Keratinocyte (primary cell): ENCODE data around the gene OR13C4. TPM values are rescaled to one million over a fixed set of nuclear protein-coding genes. Genes with fewer than 3 reads are reported as not detected.

Experiments used
- DNase-seq: peaks from one replicate; pipeline ENCODE4 v3.0.0-alpha.2; 2011; ENCODE audit warnings: low read depth, missing footprints, low spot score
- FAIRE-seq: peaks from 2 replicates; lab custom pipeline; 2011; peaks lifted over from hg19 to GRCh38; lab: Jason Lieb, UNC
- H2AFZ ChIP-seq: 2 replicates; pipeline ENCODE4 v1.6.0; 2012; ENCODE audit warnings: low read length, control low read depth, inconsistent platforms; ENCODE audit not compliant: control insufficient read depth
- H3K27ac ChIP-seq: 2 replicates; pipeline ENCODE4 v1.5.1; 2011; ENCODE audit warnings: low read length; ENCODE audit not compliant: control insufficient read depth, insufficient read depth
- H3K27me3 ChIP-seq: 3 replicates; pipeline ENCODE4 v1.6.0; 2011; ENCODE audit warnings: low read length; ENCODE audit not compliant: control insufficient read depth, insufficient read depth; ENCODE audit errors: extremely low read depth
- H3K36me3 ChIP-seq, 2 experiments: 2 replicates in 1 of 2; 3 replicates in 1 of 2; pipeline ENCODE4 v1.5.1; 2011; ENCODE audit warnings: low read length in 2 of 2, mild to moderate bottlenecking in 1 of 2; ENCODE audit not compliant: control insufficient read depth in 2 of 2, insufficient read depth in 2 of 2; ENCODE audit errors: extremely low read depth in 1 of 2
- H3K4me1 ChIP-seq: 3 replicates; pipeline ENCODE4 v1.5.1; 2011; ENCODE audit warnings: low read length; ENCODE audit not compliant: control insufficient read depth, insufficient read depth; ENCODE audit errors: extremely low read depth
- H3K4me2 ChIP-seq: 3 replicates; pipeline ENCODE4 v1.6.0; 2011; ENCODE audit warnings: low read depth, low read length; ENCODE audit not compliant: control insufficient read depth, insufficient read depth; ENCODE audit errors: extremely low read depth
- H3K4me3 ChIP-seq, 3 experiments: fragments of 200-600 bp in 1 of 3; sonication (generic) in 1 of 3; 2 replicates in 2 of 3; 3 replicates in 1 of 3; pipeline ENCODE4 v1.5.1; 2011 to 2016; ENCODE audit warnings: low read length in 3 of 3, mild to moderate bottlenecking in 3 of 3, control low read depth in 2 of 3, inconsistent platforms in 1 of 3, low read depth in 1 of 3, mixed read lengths in 1 of 3, mixed run types in 1 of 3, moderate library complexity in 1 of 3; ENCODE audit not compliant: control insufficient read depth in 2 of 3, insufficient read depth in 2 of 3; ENCODE audit errors: extremely low read depth in 1 of 3
- H3K79me2 ChIP-seq: 2 replicates; pipeline ENCODE4 v1.6.0; 2012; ENCODE audit warnings: low read length; ENCODE audit not compliant: control insufficient read depth, insufficient read depth
- H3K9ac ChIP-seq: 3 replicates; pipeline ENCODE4 v1.6.0; 2011; ENCODE audit warnings: low read length; ENCODE audit not compliant: control insufficient read depth, insufficient read depth; ENCODE audit errors: extremely low read depth
- H3K9me1 ChIP-seq: 3 replicates; pipeline ENCODE4 v1.6.0; 2011; ENCODE audit warnings: low read length; ENCODE audit not compliant: control insufficient read depth, insufficient read depth; ENCODE audit errors: extremely low read depth
- H3K9me3 ChIP-seq: 2 replicates; pipeline ENCODE4 v1.5.1; 2012; ENCODE audit warnings: low read depth, low read length; ENCODE audit not compliant: control insufficient read depth
- H4K20me1 ChIP-seq: 3 replicates; pipeline ENCODE4 v1.6.0; 2011; ENCODE audit warnings: low read length; ENCODE audit not compliant: control insufficient read depth, insufficient read depth; ENCODE audit errors: extremely low read depth
- EZH2 ChIP-seq: IDR thresholded peaks from one replicate; pipeline ENCODE4 v1.6.1; 2012; ENCODE audit warnings: inconsistent platforms, mild to moderate bottlenecking, low read length, moderate library complexity
- dilution Hi-C: fragments of 300-500 bp; cut with MboI; formaldehyde crosslinking; loops from one replicate; pipeline ENCODE4 v1.7.0; 2020; ENCODE audit warnings: low sequenced_read_pairs; ENCODE audit not compliant: extremely low pct_ligation_motif_present
- polyA plus RNA-seq, 5 experiments: library from polyadenylated mRNA; depleted of rRNA in 3 of 5; stranded (reverse) in 3 of 5; stranded (forward) in 1 of 5; unstranded in 1 of 5; fragments of >200 nt; gene quantifications; 1 replicate in 1 of 5; 2 replicates in 3 of 5; 3 replicates in 1 of 5; pipeline versions ENCODE4 v1.2.1 to v1.2.3, GENCODE V29; 2011 to 2012; ENCODE audit warnings: missing spikeins in 2 of 5, low read depth in 1 of 5, low replicate concordance in 1 of 5
- TF ChIP-seq, protein P1 (sequence below), 3 experiments: IDR thresholded peaks in 1 of 3; conservative IDR thresholded peaks in 1 of 3; optimal IDR thresholded peaks in 1 of 3; 2 replicates in 2 of 3; 3 replicates in 1 of 3; pipeline versions ENCODE3 to v1.5.1; 2011; ENCODE audit warnings: low read length in 3 of 3, mild to moderate bottlenecking in 3 of 3, moderate library complexity in 2 of 3, control low read depth in 1 of 3, inconsistent platforms in 1 of 3; ENCODE audit not compliant: insufficient read depth in 2 of 3; ENCODE audit errors: extremely low read depth in 1 of 3

The OR13C4 gene
- polyA plus RNA-seq, 1 donor (not counting 4 experiments of a cell fraction or from before 2014, with no cell fraction given), result not detected

GRCh38 chr9:104564358-104564757 lies 37.3 kb upstream of the OR13C4 start:
- Histone ChIP-seq H3K79me2 (no peaks in the 10 kb centered on the region), H4K20me1 (no peaks in the 10 kb centered on the region), H3K4me2 (no peak overlapping the region), H3K4me3 (no peak overlapping the region), H3K36me3 (no peaks in the 10 kb centered on the region), H2AFZ (no peak overlapping the region), H3K4me1 (no peaks in the 10 kb centered on the region), H3K9me1 (no peaks in the 10 kb centered on the region), H3K9me3 (no peaks in the 10 kb centered on the region), H3K27ac (no peak overlapping the region), H3K27me3 (no peaks in the 10 kb centered on the region), H3K9ac (no peak overlapping the region)
- FAIRE-seq, result no peak
- no peak for DNase-seq
- TF ChIP-seq, protein P1, sequence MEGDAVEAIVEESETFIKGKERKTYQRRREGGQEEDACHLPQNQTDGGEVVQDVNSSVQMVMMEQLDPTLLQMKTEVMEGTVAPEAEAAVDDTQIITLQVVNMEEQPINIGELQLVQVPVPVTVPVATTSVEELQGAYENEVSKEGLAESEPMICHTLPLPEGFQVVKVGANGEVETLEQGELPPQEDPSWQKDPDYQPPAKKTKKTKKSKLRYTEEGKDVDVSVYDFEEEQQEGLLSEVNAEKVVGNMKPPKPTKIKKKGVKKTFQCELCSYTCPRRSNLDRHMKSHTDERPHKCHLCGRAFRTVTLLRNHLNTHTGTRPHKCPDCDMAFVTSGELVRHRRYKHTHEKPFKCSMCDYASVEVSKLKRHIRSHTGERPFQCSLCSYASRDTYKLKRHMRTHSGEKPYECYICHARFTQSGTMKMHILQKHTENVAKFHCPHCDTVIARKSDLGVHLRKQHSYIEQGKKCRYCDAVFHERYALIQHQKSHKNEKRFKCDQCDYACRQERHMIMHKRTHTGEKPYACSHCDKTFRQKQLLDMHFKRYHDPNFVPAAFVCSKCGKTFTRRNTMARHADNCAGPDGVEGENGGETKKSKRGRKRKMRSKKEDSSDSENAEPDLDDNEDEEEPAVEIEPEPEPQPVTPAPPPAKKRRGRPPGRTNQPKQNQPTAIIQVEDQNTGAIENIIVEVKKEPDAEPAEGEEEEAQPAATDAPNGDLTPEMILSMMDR (optimal IDR thresholded peaks at IDR 0.05 in 1 of 3, IDR thresholded peaks at IDR 0.05 in 1 of 3, conservative IDR thresholded peaks at IDR 0.05 in 1 of 3; ENCODE audit: extremely low read depth in 1 of 3, insufficient read depth in 2 of 3, low read length in 3 of 3), result no peak
- TF ChIP-seq EZH2, result no peak
- dilution Hi-C loops, result no loop called here

- H2AFZ ChIP-seq, result no peak overlapping the region
- dilution Hi-C loops, result no loop called here
- no peak for FAIRE-seq
Observed at GRCh38 chr9:104556830-104557634, 30.0 kb upstream of the OR13C4 start.

More at GRCh38 chr9:104556830-104557634, 30.0 kb upstream of the OR13C4 start:
- no peak overlapping the region for H3K4me3 ChIP-seq
- H3K4me2 ChIP-seq, result no peak overlapping the region
- H3K27ac ChIP-seq, result no peak overlapping the region
- H3K4me1 ChIP-seq, result no peaks in the 10 kb centered on the region
- no peaks in the 10 kb centered on the region for H3K9me1 ChIP-seq
- no peaks in the 10 kb centered on the region for H4K20me1 ChIP-seq
- DNase-seq, result no peak
- no peaks in the 10 kb centered on the region for H3K36me3 ChIP-seq
- H3K79me2 ChIP-seq, result no peaks in the 10 kb centered on the region
- H3K9ac ChIP-seq, result no peak overlapping the region
- no peak for TF ChIP-seq EZH2
- TF ChIP-seq, protein P1 (optimal IDR thresholded peaks at IDR 0.05 in 1 of 3, IDR thresholded peaks at IDR 0.05 in 1 of 3, conservative IDR thresholded peaks at IDR 0.05 in 1 of 3; ENCODE audit: extremely low read depth in 1 of 3, insufficient read depth in 2 of 3, low read length in 3 of 3), result no peak
- H3K9me3 ChIP-seq, result no peaks in the 10 kb centered on the region
- no peaks in the 10 kb centered on the region for H3K27me3 ChIP-seq
